H4 (cell line): ENCODE measurements around the gene DNPEP. TPM values are rescaled to one million over a fixed set of nuclear protein-coding genes. Genes with fewer than 3 reads are reported as not detected.
"Not testable (repeated sequence)": the region's sequence is repeated elsewhere in the genome, so short reads cannot be mapped to it uniquely, and the experiment has no call there.

Experiments
- DNase-seq: peaks from one replicate; pipeline ENCODE4 v3.0.0-alpha.2; 2015; ENCODE audit warnings: low spot score
- total RNA-seq: library from RNA; depleted of rRNA; stranded (reverse); fragments of >200 nt; shearing (Covaris generic); gene quantifications from 2 replicates; pipeline ENCODE4 v1.2.3, GENCODE V29; 2014

Gene DNPEP
- total RNA-seq, 1 experiment from 2014 or later = 87.7 TPM

GRCh38 chr2:219401606-219402005 lies 13.9 kb upstream of the DNPEP start:
- no peak for DNase-seq

GRCh38 chr2:219400562-219400961 lies 12.8 kb upstream of the DNPEP start:
- no peak for DNase-seq

- peak; percentile 55 for DNase-seq
Measured at GRCh38 chr2:219399716-219400478, 12.2 kb upstream of the DNPEP start.

GRCh38 chr2:219398721-219399363 lies 11.1 kb upstream of the DNPEP start:
- DNase-seq = peak; percentile 83

- DNase-seq = no peak
Measured at GRCh38 chr2:219396863-219397457, 9.2 kb upstream of the DNPEP start.

GRCh38 chr2:219395609-219396008 lies 7.9 kb upstream of the DNPEP start:
- no peak for DNase-seq

GRCh38 chr2:219395056-219395455 lies 7.3 kb upstream of the DNPEP start:
- DNase-seq = not testable (repeated sequence)

GRCh38 chr2:219392754-219393153 lies 5.0 kb upstream of the DNPEP start:
- no peak for DNase-seq

GRCh38 chr2:219388907-219389156 lies 1.1 kb upstream of the DNPEP start:
- DNase-seq = no peak

GRCh38 chr2:219388121-219388906 lies 602 bp upstream of the DNPEP start:
- DNase-seq = peak; percentile 84

GRCh38 chr2:219386532-219387280 lies 1.0 kb downstream of the DNPEP start:
- DNase-seq = no peak

- no peak for DNase-seq
Measured at GRCh38 chr2:219385958-219386520, 1.7 kb downstream of the DNPEP start.

GRCh38 chr2:219384859-219385258 lies 2.9 kb downstream of the DNPEP start:
- DNase-seq = no peak

GRCh38 chr2:219384083-219384713 lies 3.5 kb downstream of the DNPEP start:
- DNase-seq = no peak

GRCh38 chr2:219381448-219381847 lies 6.3 kb downstream of the DNPEP start:
- DNase-seq = no peak

GRCh38 chr2:219380926-219381325 lies 6.8 kb downstream of the DNPEP start:
- DNase-seq = no peak

GRCh38 chr2:219378163-219378851 lies 9.4 kb downstream of the DNPEP start:
- no peak for DNase-seq

GRCh38 chr2:219369447-219369861 lies 18.3 kb downstream of the DNPEP start:
- DNase-seq = peak; percentile 70

GRCh38 chr2:219368690-219369191 lies 19.0 kb downstream of the DNPEP start:
- DNase-seq = peak; percentile 92
